ENCODE measurements around the gene ITCH.

The ITCH gene

DNA sequence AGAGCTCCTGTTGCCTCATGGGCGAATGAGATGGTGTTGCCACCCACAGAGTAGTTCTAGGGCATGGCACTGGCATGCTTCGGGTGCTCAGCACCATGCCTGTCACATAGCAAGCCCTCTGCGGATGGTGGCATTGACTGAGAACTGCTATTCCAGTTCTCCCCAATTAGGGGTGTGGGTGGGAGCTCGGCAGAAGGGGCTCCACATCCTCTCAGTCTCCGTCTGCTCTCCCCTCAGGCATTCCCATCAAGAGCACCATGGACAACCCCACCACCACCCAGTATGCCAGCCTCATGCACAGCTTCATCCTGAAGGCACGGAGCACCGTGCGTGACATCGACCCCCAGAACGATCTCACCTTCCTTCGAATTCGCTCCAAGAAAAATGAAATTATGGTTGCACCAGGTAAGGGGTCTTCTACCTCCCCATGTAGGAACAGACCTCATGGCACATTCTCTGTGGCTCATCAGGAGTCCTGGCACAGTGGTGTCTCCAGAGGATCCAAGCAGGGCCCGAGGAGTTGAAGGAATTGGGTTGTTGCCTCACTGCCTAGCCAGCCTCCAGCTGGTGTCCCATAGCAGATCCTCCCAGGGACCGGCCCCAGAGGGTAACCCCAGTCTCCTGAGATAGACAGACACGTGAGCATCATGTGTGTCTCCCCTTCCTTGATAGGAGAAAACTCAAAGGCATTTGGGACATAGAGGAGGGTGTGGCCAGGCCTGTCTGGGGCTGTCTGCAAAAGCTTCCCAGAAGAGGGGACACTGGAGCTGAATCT lies 171.5 kb downstream of the ITCH start:
- ChIA-PET POLR2A (ENCODE audit: low non-redundant PET) (no interaction called here), CTCF (interaction anchor here (1.1 kb wide), 2 partner anchors 9 to 344 kb away, joined by 3 read pairs; no protein-coding TSS in a partner anchor)
- H3K27ac ChIP-seq: no peak overlapping the region
- TF ChIP-seq, protein P1, sequence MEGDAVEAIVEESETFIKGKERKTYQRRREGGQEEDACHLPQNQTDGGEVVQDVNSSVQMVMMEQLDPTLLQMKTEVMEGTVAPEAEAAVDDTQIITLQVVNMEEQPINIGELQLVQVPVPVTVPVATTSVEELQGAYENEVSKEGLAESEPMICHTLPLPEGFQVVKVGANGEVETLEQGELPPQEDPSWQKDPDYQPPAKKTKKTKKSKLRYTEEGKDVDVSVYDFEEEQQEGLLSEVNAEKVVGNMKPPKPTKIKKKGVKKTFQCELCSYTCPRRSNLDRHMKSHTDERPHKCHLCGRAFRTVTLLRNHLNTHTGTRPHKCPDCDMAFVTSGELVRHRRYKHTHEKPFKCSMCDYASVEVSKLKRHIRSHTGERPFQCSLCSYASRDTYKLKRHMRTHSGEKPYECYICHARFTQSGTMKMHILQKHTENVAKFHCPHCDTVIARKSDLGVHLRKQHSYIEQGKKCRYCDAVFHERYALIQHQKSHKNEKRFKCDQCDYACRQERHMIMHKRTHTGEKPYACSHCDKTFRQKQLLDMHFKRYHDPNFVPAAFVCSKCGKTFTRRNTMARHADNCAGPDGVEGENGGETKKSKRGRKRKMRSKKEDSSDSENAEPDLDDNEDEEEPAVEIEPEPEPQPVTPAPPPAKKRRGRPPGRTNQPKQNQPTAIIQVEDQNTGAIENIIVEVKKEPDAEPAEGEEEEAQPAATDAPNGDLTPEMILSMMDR (conservative IDR thresholded peaks at IDR 0.05; ENCODE audit: low read depth): no peak
- no peak for DNase-seq (ENCODE audit: low spot score)

GRCh38 chr20:34535301-34535840 lies 172.3 kb downstream of the ITCH start:
- CTCF ChIA-PET: interaction anchor here (1.1 kb wide), 1 partner anchor 8 kb away, joined by 3 read pairs; no protein-coding TSS in a partner anchor
- DNase-seq (ENCODE audit: low spot score): no peak
- POLR2A ChIA-PET (ENCODE audit: low non-redundant PET): no interaction called here
- TF ChIP-seq, protein P1 (conservative IDR thresholded peaks at IDR 0.05; ENCODE audit: low read depth): no peak
- H3K27ac ChIP-seq: peak overlapping the region; percentile 12; the same call in 1 of the 2 replicates

DNA sequence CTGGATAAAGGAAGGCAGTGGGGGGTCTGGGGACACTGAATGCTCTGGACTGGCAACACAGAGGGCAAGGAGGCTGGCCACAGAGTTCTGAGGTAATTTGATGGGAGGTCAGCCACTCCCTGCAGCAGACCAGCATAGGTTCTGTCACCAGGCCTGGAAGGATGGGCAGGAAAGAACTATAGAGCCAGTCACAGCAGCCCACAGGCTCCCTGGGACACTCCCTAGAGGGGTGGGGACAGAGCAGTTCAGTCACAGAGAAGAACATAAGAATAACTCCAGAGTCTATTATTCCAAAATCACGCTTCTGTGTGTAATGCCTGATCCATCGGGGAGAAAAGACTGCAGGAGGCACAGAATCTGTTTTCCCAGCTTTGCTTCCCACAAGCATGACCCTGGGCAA lies 172.8 kb downstream of the ITCH start:
- TF ChIP-seq, protein P1 (conservative IDR thresholded peaks at IDR 0.05; ENCODE audit: low read depth): no peak
- H3K27ac ChIP-seq: peak overlapping the region; percentile 12; the same call in 1 of the 2 replicates
- CTCF ChIA-PET: no interaction called here
- POLR2A ChIA-PET (ENCODE audit: low non-redundant PET): no interaction called here
- no peak for DNase-seq (ENCODE audit: low spot score)

DNA sequence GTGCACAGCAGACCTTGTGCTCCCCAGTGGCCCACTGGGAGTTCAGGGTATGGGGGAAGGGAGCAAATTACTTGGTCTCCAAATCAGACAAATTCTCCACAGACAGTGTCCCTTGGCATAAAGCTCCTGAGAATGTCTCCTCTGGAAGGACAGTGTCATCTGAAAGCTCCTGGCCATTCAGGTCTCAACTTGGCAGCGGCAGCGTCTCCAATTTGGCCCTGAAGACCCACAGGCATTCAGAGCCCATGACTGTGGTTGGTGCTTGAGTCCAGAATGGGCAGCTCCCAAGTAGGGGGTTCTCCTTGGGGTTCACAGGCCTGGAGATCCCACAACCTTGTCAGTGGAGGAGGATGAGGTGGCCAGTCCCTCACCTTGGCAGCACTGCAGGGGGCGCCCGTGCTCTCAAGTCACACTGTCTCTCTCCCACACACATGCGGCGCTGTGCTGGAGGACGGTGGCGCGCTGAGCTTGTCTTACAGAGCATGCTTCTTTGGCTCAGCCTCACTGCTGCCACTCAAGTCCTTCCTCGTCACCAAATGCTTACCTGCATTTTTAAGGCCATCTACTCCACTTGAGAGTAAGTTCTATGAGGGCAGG lies 173.8 kb downstream of the ITCH start:
- POLR2A ChIA-PET (ENCODE audit: low non-redundant PET): interaction anchor here (0.7 kb wide), 1 partner anchor 153 kb away, joined by 4 read pairs; no protein-coding TSS in a partner anchor
- TF ChIP-seq, protein P1 (conservative IDR thresholded peaks at IDR 0.05; ENCODE audit: low read depth): no peak
- peak overlapping the region; percentile 3; the same call in 1 of the 2 replicates for H3K27ac ChIP-seq
- DNase-seq (ENCODE audit: low spot score): no peak
- CTCF ChIA-PET: interaction anchor here (1.3 kb wide), 1 partner anchor 224 kb away, joined by 5 read pairs; no protein-coding TSS in a partner anchor

GRCh38 chr20:34537651-34538050 lies 174.6 kb downstream of the ITCH start:
- TF ChIP-seq, protein P1 (conservative IDR thresholded peaks at IDR 0.05; ENCODE audit: low read depth): no peak
- no peak for DNase-seq (ENCODE audit: low spot score)
- ChIA-PET CTCF (interaction anchor here (1.0 to 1.6 kb wide), 3 partner anchors 13 to 225 kb away, joined by 3 to 11 read pairs (median 3); no protein-coding TSS in a partner anchor), POLR2A (ENCODE audit: low non-redundant PET) (no interaction called here)
- peak overlapping the region; percentile 7 for H3K27ac ChIP-seq

- TF ChIP-seq, protein P1 (conservative IDR thresholded peaks at IDR 0.05; ENCODE audit: low read depth): peak; percentile 84
- CTCF ChIA-PET: interaction anchor here (0.5 to 1.6 kb wide), 15 partner anchors 8 to 283 kb away, joined by 3 to 11 read pairs (median 3); partner anchors contain the start of gene MAP1LC3A
- POLR2A ChIA-PET (ENCODE audit: low non-redundant PET): no interaction called here
- DNase-seq (ENCODE audit: low spot score): peak; percentile 42
- H3K27ac ChIP-seq: no peak overlapping the region; the same call in 1 of the 2 replicates
Observed at GRCh38 chr20:34538671-34539123, 175.6 kb downstream of the ITCH start.

All from RWPE1 (cell line).